Neuronal stem cell (in vitro differentiated cells): ENCODE data around the gene IL1RAP.

ENCODE experiments used
- DNase-seq: peaks from one replicate; pipeline ENCODE4 v3.0.0-alpha.2; 2013; ENCODE audit warnings: low spot score
- H2AFZ ChIP-seq: one replicate; pipeline ENCODE4 v1.6.1; 2013; ENCODE audit warnings: mild to moderate bottlenecking, low read length, inconsistent platforms
- H2AK5ac ChIP-seq: 2 replicates; pipeline ENCODE4 v1.6.1; 2013; ENCODE audit warnings: low read depth, mild to moderate bottlenecking, inconsistent platforms, low read length, moderate library complexity, mixed read lengths
- H2BK120ac ChIP-seq: 2 replicates; pipeline ENCODE4 v1.6.1; 2013; ENCODE audit warnings: low read depth, mild to moderate bottlenecking, inconsistent platforms, low read length, moderate library complexity, mixed read lengths
- H2BK12ac ChIP-seq: one replicate; pipeline ENCODE4 v1.6.1; 2013; ENCODE audit warnings: low read length, inconsistent platforms
- H2BK15ac ChIP-seq: 2 replicates; pipeline ENCODE4 v1.6.1; 2013; ENCODE audit warnings: mild to moderate bottlenecking, low read length, inconsistent platforms, mixed read lengths
- H2BK5ac ChIP-seq: one replicate; pipeline ENCODE4 v1.6.1; 2013; ENCODE audit warnings: inconsistent platforms, mild to moderate bottlenecking, low read length, moderate library complexity
- H3K14ac ChIP-seq: one replicate; pipeline ENCODE4 v1.6.1; 2013; ENCODE audit warnings: low read length, inconsistent platforms
- H3K18ac ChIP-seq: 2 replicates; pipeline ENCODE4 v1.6.1; 2013; ENCODE audit warnings: low read length, inconsistent platforms
- H3K23ac ChIP-seq: 2 replicates; pipeline ENCODE4 v1.6.1; 2013; ENCODE audit warnings: low read depth, mild to moderate bottlenecking, mixed read lengths, low read length, inconsistent platforms; ENCODE audit not compliant: poor library complexity
- H3K27ac ChIP-seq: replicated peaks from 3 replicates; pipeline ENCODE4 v1.5.1; 2013; ENCODE audit warnings: low read length, inconsistent platforms
- H3K27me3 ChIP-seq, 3 experiments: 2 replicates each; pipeline ENCODE4 v1.6.1; 2013; ENCODE audit warnings: low read length in 3 of 3, mild to moderate bottlenecking in 2 of 3, inconsistent platforms in 1 of 3, low read depth in 1 of 3, mixed read lengths in 1 of 3, moderate library complexity in 1 of 3; ENCODE audit not compliant: control insufficient read depth in 3 of 3, insufficient read depth in 3 of 3
- H3K36me3 ChIP-seq, 2 donors: replicated peaks in 1 of 2; 2 replicates each; pipeline ENCODE4 v1.6.1; 2013; ENCODE audit warnings: low read length in 2 of 2; ENCODE audit not compliant: control insufficient read depth in 2 of 2, insufficient read depth in 2 of 2
- H3K4ac ChIP-seq: 2 replicates; pipeline ENCODE4 v1.6.1; 2013; ENCODE audit warnings: inconsistent platforms, mild to moderate bottlenecking, low read length, moderate library complexity
- H3K4me1 ChIP-seq, 2 donors: 1 replicate in 1 of 2; 2 replicates in 1 of 2; pipeline ENCODE4 v1.6.1; 2013; ENCODE audit warnings: low read length in 2 of 2, low read depth in 1 of 2; ENCODE audit not compliant: control insufficient read depth in 2 of 2, insufficient read depth in 1 of 2
- H3K4me2 ChIP-seq: one replicate; pipeline ENCODE4 v1.6.1; 2013; ENCODE audit warnings: mild to moderate bottlenecking, low read length, inconsistent platforms; ENCODE audit not compliant: insufficient read depth, poor library complexity, severe bottlenecking
- H3K4me3 ChIP-seq, 2 donors: 2 replicates each; pipeline ENCODE4 v1.5.1; 2013; ENCODE audit warnings: low read length in 2 of 2, mild to moderate bottlenecking in 2 of 2, inconsistent platforms in 1 of 2, moderate library complexity in 1 of 2
- H3K79me1 ChIP-seq: one replicate; pipeline ENCODE4 v1.6.1; 2013; ENCODE audit warnings: low read depth, mild to moderate bottlenecking, inconsistent platforms, low read length, moderate library complexity
- H3K9ac ChIP-seq: one replicate; pipeline ENCODE4 v1.6.1; 2013; ENCODE audit warnings: mild to moderate bottlenecking, low read depth, low read length, inconsistent platforms; ENCODE audit not compliant: poor library complexity
- H3K9me3 ChIP-seq, 2 donors: replicated peaks in 1 of 2; 2 replicates each; pipeline versions ENCODE3 to v1.6.1; 2013; ENCODE audit warnings: low read length in 2 of 2, mild to moderate bottlenecking in 2 of 2, inconsistent platforms in 1 of 2, low read depth in 1 of 2, mixed read lengths in 1 of 2, moderate library complexity in 1 of 2; ENCODE audit not compliant: control insufficient read depth in 2 of 2, insufficient read depth in 1 of 2
- H4K8ac ChIP-seq: one replicate; pipeline ENCODE4 v1.6.1; 2013; ENCODE audit warnings: low read depth, mild to moderate bottlenecking, inconsistent platforms, low read length, moderate library complexity
- H4K91ac ChIP-seq: one replicate; pipeline ENCODE4 v1.6.1; 2013; ENCODE audit warnings: low read length, low read depth, mild to moderate bottlenecking, inconsistent platforms; ENCODE audit not compliant: poor library complexity
- WGBS, 2 donors: extraction: QIAGEN DNeasy Blood & Tissue Kit; methylation state at CpG; one replicate each; pipeline ENCODE4 v1.1.7; 2013; ENCODE audit warnings: missing lambda C conversion rate in 2 of 2, mixed read lengths in 1 of 2; ENCODE audit not compliant: insufficient read length in 2 of 2, insufficient replicate concordance in 1 of 2; ENCODE audit errors: extremely low coverage in 2 of 2; 5-methylcytosine and 5-hydroxymethylcytosine counted together

IL1RAP gene

DNA sequence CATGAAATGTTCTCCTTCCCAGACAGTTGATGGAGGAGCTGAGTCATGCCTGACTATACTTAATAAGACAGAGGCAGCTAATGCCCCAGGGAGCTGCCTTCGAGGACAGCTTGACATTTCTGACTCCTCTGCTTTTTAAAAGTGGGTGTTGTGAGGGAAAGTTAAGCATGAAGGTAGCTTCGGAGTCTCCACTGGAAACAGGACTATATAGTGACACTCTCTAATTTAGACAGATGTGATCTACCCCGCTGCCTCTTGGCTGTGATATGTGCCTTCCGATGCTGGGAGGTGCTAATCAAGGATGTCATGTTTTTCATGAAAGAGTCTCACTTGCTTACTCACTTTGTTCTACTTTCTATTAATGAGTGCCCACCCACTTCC lies 72.7 kb downstream of the IL1RAP start:
- no peak overlapping the region for H4K91ac ChIP-seq
- H3K14ac ChIP-seq: no peak overlapping the region
- H3K18ac ChIP-seq: no peak overlapping the region
- H2BK120ac ChIP-seq: no peak overlapping the region
- H3K79me1 ChIP-seq: no peaks in the 10 kb centered on the region
- WGBS, 2 donors: no CpG with 5 or more reads among the region's 4 CpGs
- DNase-seq: no peak
- H3K4ac ChIP-seq: no peak overlapping the region
- no peak overlapping the region for H3K4me3 ChIP-seq
- no peak overlapping the region for H2BK12ac ChIP-seq
- H3K27ac ChIP-seq: no peak overlapping the region
- H2AFZ ChIP-seq: peak overlapping the region; percentile 8
- H2BK5ac ChIP-seq: no peak overlapping the region
- H3K27me3 ChIP-seq: no peaks in the 10 kb centered on the region
- no peak overlapping the region for H2AK5ac ChIP-seq
- no peak overlapping the region for H3K23ac ChIP-seq
- H3K9me3 ChIP-seq: no peaks in the 10 kb centered on the region
- no peak overlapping the region for H2BK15ac ChIP-seq
- H3K4me2 ChIP-seq: no peak overlapping the region
- no peak overlapping the region for H3K9ac ChIP-seq
- no peaks in the 10 kb centered on the region for H3K36me3 ChIP-seq
- H3K4me1 ChIP-seq: peaks cover 0 to 6% of the 10 kb centered on the region in 2 donors
- H4K8ac ChIP-seq: no peak overlapping the region

GRCh38 chr3:190588570-190588969 lies 74.7 kb downstream of the IL1RAP start:
- no peak for DNase-seq
- Histone ChIP-seq H2AK5ac (no peak overlapping the region), H4K91ac (no peak overlapping the region), H3K79me1 (no peaks in the 10 kb centered on the region), H3K9me3 (no peaks in the 10 kb centered on the region), H3K4me2 (no peak overlapping the region), H2BK120ac (no peak overlapping the region), H2BK12ac (no peak overlapping the region), H3K4me3 (no peak overlapping the region), H3K4ac (no peak overlapping the region), H3K18ac (no peak overlapping the region), H3K36me3 (no peaks in the 10 kb centered on the region), H4K8ac (no peak overlapping the region), H2BK5ac (no peak overlapping the region), H3K4me1 (peaks cover 0 to 6% of the 10 kb centered on the region in 2 donors), H3K27me3 (no peaks in the 10 kb centered on the region), H3K23ac (no peak overlapping the region), H3K27ac (no peak overlapping the region), H2BK15ac (no peak overlapping the region), H2AFZ (no peak overlapping the region), H3K9ac (no peak overlapping the region), H3K14ac (no peak overlapping the region)
- no CpG with 5 or more reads among the region's 2 CpGs for WGBS, 2 donors

GRCh38 chr3:190589326-190589725 lies 75.4 kb downstream of the IL1RAP start:
- whole genome bisulfite sequencing, 2 donors: no CpG with 5 or more reads among the region's 7 CpGs
- H3K4me3 ChIP-seq: no peak overlapping the region

GRCh38 chr3:190591080-190591479 lies 77.2 kb downstream of the IL1RAP start:
- Histone ChIP-seq H2AFZ (no peak overlapping the region), H3K27me3 (no peaks in the 10 kb centered on the region), H3K14ac (no peak overlapping the region), H3K9ac (no peak overlapping the region), H2BK15ac (no peak overlapping the region), H3K27ac (no peak overlapping the region), H3K4me3 (no peak overlapping the region), H3K18ac (no peak overlapping the region), H4K91ac (no peak overlapping the region), H2BK5ac (no peak overlapping the region), H3K9me3 (no peaks in the 10 kb centered on the region), H3K23ac (no peak overlapping the region), H3K79me1 (no peaks in the 10 kb centered on the region), H2AK5ac (no peak overlapping the region), H3K4ac (no peak overlapping the region), H3K4me1 (peaks cover 0 to 2% of the 10 kb centered on the region in 2 donors), H3K36me3 (no peaks in the 10 kb centered on the region), H4K8ac (no peak overlapping the region), H3K4me2 (no peak overlapping the region), H2BK120ac (no peak overlapping the region), H2BK12ac (no peak overlapping the region)
- no peak for DNase-seq
- no CpG with 5 or more reads among the region's 6 CpGs for WGBS, 2 donors

More at GRCh38 chr3:190589326-190589725, 75.4 kb downstream of the IL1RAP start:
- no peak overlapping the region for H4K8ac ChIP-seq
- no peak overlapping the region for H3K18ac ChIP-seq
- no peaks in the 10 kb centered on the region for H3K27me3 ChIP-seq
- H3K9me3 ChIP-seq: no peaks in the 10 kb centered on the region
- no peak overlapping the region for H2AK5ac ChIP-seq
- no peak overlapping the region for H3K9ac ChIP-seq
- H2BK15ac ChIP-seq: no peak overlapping the region
- no peak overlapping the region for H4K91ac ChIP-seq
- peaks cover 0 to 6% of the 10 kb centered on the region in 2 donors for H3K4me1 ChIP-seq
- H3K36me3 ChIP-seq: no peaks in the 10 kb centered on the region
- H3K79me1 ChIP-seq: no peaks in the 10 kb centered on the region
- H3K27ac ChIP-seq: no peak overlapping the region
- H3K14ac ChIP-seq: no peak overlapping the region
- no peak overlapping the region for H3K23ac ChIP-seq
- no peak overlapping the region for H3K4me2 ChIP-seq
- H2BK120ac ChIP-seq: no peak overlapping the region
- no peak for DNase-seq
- H2AFZ ChIP-seq: no peak overlapping the region
- no peak overlapping the region for H3K4ac ChIP-seq
- no peak overlapping the region for H2BK5ac ChIP-seq
- H2BK12ac ChIP-seq: no peak overlapping the region
